Cardiac fibroblast (primary cell): ENCODE data around the gene FUT1.

Experiments used
- DNase-seq, 2 donors: peaks; one replicate each; pipeline versions ENCODE4 v3.0.0 to v3.0.0-alpha.2; 2010; ENCODE audit warnings: low read depth in 2 of 2
- H3K4me3 ChIP-seq, 2 donors: replicated peaks in 1 of 2; 1 replicate in 1 of 2; 2 replicates in 1 of 2; pipeline ENCODE4 v1.5.1; 2011; ENCODE audit warnings: low read depth in 2 of 2, low read length in 2 of 2, mild to moderate bottlenecking in 2 of 2, moderate library complexity in 1 of 2
- TF ChIP-seq, protein P1 (sequence below): IDR thresholded peaks from one replicate; pipeline ENCODE4 v1.5.1; 2011; ENCODE audit warnings: low read depth, mild to moderate bottlenecking, low read length, inconsistent platforms

Gene FUT1

GRCh38 chr19:48779636-48780035, 27.2 kb upstream of the FUT1 start:
- DNase-seq, result no peak
- TF ChIP-seq, protein P1, sequence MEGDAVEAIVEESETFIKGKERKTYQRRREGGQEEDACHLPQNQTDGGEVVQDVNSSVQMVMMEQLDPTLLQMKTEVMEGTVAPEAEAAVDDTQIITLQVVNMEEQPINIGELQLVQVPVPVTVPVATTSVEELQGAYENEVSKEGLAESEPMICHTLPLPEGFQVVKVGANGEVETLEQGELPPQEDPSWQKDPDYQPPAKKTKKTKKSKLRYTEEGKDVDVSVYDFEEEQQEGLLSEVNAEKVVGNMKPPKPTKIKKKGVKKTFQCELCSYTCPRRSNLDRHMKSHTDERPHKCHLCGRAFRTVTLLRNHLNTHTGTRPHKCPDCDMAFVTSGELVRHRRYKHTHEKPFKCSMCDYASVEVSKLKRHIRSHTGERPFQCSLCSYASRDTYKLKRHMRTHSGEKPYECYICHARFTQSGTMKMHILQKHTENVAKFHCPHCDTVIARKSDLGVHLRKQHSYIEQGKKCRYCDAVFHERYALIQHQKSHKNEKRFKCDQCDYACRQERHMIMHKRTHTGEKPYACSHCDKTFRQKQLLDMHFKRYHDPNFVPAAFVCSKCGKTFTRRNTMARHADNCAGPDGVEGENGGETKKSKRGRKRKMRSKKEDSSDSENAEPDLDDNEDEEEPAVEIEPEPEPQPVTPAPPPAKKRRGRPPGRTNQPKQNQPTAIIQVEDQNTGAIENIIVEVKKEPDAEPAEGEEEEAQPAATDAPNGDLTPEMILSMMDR, result no peak
- H3K4me3 ChIP-seq, result no peak overlapping the region

- no peak overlapping the region for H3K4me3 ChIP-seq
- TF ChIP-seq, protein P1, result no peak
- no peak for DNase-seq
Observed at GRCh38 chr19:48777720-48778119, 25.3 kb upstream of the FUT1 start.

DNA sequence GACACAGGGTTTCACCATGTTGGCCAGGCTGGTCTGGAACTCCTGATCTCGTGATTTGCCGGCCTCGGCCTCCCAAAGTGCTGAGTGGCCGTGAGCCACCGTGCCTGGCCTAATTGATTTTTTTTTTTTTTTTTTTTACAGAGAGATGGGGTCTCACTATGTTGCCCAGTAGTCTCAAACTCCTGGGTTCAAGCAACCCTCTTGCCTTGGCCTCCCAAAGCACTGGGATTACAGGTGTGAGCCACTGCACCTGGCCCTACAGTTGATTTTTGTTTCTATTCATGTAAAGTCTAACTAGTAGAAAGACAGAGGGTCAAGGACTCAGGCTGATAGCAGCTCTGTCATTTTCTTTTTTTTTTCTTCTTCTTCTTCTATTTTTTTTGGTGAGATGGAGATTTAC, 24.7 kb upstream of the FUT1 start:
- no peak for DNase-seq
- TF ChIP-seq, protein P1, result no peak
- H3K4me3 ChIP-seq, result no peak overlapping the region

DNA sequence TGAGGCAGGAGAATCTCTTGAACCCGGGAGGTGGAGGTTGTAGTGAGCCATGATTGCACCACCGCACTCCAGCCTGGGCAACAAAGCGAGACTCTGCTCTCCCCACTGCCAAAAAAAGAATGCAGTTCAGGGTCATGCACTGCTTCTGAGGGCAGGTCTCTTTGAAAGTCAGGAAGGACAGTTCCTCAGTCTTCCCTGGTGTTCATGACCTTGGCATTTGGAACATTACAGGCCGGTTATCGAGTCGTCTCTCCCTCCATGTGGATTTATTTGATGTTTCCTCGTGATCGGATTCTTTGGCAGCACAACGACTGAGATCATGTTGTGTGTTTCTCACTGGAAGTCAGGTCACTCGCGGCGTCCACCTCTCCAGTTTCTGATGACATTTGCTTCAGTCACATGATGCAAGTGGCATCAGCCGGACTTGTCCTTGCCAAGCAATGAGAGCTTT, 20.1 kb upstream of the FUT1 start:
- TF ChIP-seq, protein P1, result no peak
- H3K4me3 ChIP-seq, result no peak overlapping the region
- DNase-seq, result no peak

GRCh38 chr19:48770734-48771472, 18.5 kb upstream of the FUT1 start:
- TF ChIP-seq, protein P1, result no peak
- DNase-seq, result no peak

GRCh38 chr19:48770266-48770665, 17.8 kb upstream of the FUT1 start:
- peak; percentile 79 to 85 for DNase-seq
- H3K4me3 ChIP-seq, result no peak overlapping the region
- TF ChIP-seq, protein P1, result no peak

More at GRCh38 chr19:48770734-48771472, 18.5 kb upstream of the FUT1 start:
- no peak overlapping the region for H3K4me3 ChIP-seq
